ENCODE data around the gene ACVR1C. TPM values are rescaled to one million over a fixed set of nuclear protein-coding genes. Genes with fewer than 3 reads are reported as not detected.

ACVR1C gene
- not detected in 2 replicates for total RNA-seq

DNA sequence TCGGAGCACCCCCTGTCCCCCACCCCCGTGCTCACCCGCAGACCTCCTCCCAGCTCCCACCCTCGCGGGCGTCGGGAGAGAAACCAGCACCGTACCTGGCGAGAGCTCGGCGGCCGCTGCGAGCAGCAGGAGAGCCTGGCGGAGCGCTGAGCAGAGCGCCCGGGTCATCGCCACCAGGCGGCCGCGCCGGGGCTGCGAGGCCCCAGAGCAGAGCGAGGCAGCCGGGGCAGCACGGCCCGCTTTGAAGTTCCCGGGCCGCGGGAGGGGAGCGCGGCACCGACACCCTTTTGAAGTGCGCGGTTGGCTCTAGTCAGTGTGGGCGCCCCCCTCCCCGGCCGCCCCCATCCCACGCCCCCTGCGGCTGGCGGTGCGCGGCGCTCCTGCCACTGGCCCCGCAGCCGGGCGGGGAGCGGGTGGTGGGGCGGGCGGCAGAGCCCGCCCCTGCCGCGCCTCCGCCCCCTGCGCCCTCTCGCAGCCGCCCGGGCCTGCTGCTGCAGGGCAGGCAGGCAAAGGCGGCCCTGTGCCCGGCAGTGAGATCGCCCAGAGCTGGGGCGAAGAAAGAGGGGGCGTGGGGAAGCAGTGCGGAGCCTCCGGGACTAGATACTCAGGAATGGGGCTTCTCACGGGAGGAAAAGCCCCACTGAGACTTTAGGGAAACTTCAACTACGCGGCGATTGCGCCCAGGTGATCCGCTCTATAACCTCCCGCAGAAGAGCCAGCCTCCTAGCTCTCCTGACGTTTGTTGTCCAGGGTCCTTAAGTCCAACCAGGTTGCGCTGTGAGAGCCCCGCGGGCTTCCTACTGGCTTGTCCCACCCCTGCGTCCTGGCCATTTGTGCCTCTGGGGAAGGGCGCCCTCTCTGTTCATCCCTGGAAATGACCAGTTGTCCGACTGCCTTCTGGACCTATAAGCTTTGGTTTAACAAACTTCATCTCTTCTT, at the start of gene ACVR1C:
Gene ACVR1C, minus strand, starts transcription at position 388 of the 939 bp plus-strand sequence. Its CDS starts 220 bp downstream, at position 168.

Other genes starting within 250 kb of the ACVR1C start
- not detected in 2 replicates for gene CYTIP, start 184.8 kb downstream of the ACVR1C start, total RNA-seq
- 8.0 and 10.1 TPM in 2 replicates for gene ACVR1, start 247.5 kb upstream of the ACVR1C start, total RNA-seq

All from bronchus fibroblast of lung (primary cell).